LNCaP clone FGC (cell line): ENCODE measurements around the gene ARSG.

Experiments
- DNase-seq: peaks from one replicate; pipeline ENCODE4 v3.0.0-alpha.2; 2011; ENCODE audit warnings: low read depth
- H3K4me3 ChIP-seq: 2 replicates; pipeline ENCODE4 v1.5.1; 2011; ENCODE audit warnings: mild to moderate bottlenecking, low read depth, low read length, control low read depth
- CTCF ChIP-seq: IDR thresholded peaks from 2 replicates; pipeline ENCODE4 v1.5.1; 2012; ENCODE audit warnings: mild to moderate bottlenecking; ENCODE audit not compliant: control insufficient read depth, insufficient read depth; ENCODE audit errors: extremely low read depth

ARSG gene

GRCh38 chr17:68435361-68435760, 144.1 kb downstream of the ARSG start:
- DNase-seq = no peak
- no peak overlapping the region for H3K4me3 ChIP-seq
- TF ChIP-seq CTCF = no peak

GRCh38 chr17:68435876-68436842, 144.9 kb downstream of the ARSG start:
- peak; percentile 97 for TF ChIP-seq CTCF
- DNase-seq = no peak
- H3K4me3 ChIP-seq = no peak overlapping the region

GRCh38 chr17:68437979-68438822, 146.9 kb downstream of the ARSG start:
- no peak overlapping the region for H3K4me3 ChIP-seq
- no peak for TF ChIP-seq CTCF
- DNase-seq = no peak

GRCh38 chr17:68439656-68440290, 148.5 kb downstream of the ARSG start:
- no peak for TF ChIP-seq CTCF
- H3K4me3 ChIP-seq = no peak overlapping the region
- DNase-seq = no peak

GRCh38 chr17:68440526-68440925, 149.2 kb downstream of the ARSG start:
- H3K4me3 ChIP-seq = no peak overlapping the region

More at GRCh38 chr17:68440526-68440925, 149.2 kb downstream of the ARSG start:
- DNase-seq = no peak
- no peak for TF ChIP-seq CTCF
